Measurements from ENCODE around the gene CLK1. TPM values are rescaled to one million over a fixed set of nuclear protein-coding genes. Genes with fewer than 3 reads are reported as not detected.
A peak's percentile ranks its signal among the peaks of the same experiment; 100 is the strongest.

CLK1 gene
- total and polyA plus RNA-seq, 2 of the 13 experiments (the other 11 are each of a cell fraction or from before 2014, with no cell fraction given), result 66.6 to 101 TPM

GRCh38 chr2:200864176-200865034 is at the start of gene CLK1 (continued):
- peak; percentile 96 for TF ChIP-seq ZXDC (CRISPR knock-in tag; IDR thresholded peaks at IDR 0.05)
- peak; percentile 60 for TF ChIP-seq ZNF609 (CRISPR knock-in tag; IDR thresholded peaks at IDR 0.05; ENCODE audit: borderline replicate concordance)
- TF ChIP-seq HES4 (CRISPR knock-in tag; IDR thresholded peaks at IDR 0.05; ENCODE audit: borderline replicate concordance), result peak; percentile 80; the same call in 1 of the 2 replicates
- peak; percentile 94 for TF ChIP-seq MED1 (CRISPR knock-in tag; IDR thresholded peaks at IDR 0.05)
- peak; percentile 82 for TF ChIP-seq ZC3H4 (CRISPR knock-in tag; IDR thresholded peaks at IDR 0.05; ENCODE audit: borderline replicate concordance)
- peak; percentile 92; the same call in 1 of the 2 replicates for TF ChIP-seq XBP1 (CRISPR knock-in tag; IDR thresholded peaks at IDR 0.05)
- peak; percentile 88 for TF ChIP-seq NAIF1 (CRISPR knock-in tag; IDR thresholded peaks at IDR 0.05; ENCODE audit: borderline replicate concordance)
- TF ChIP-seq SMYD3 (CRISPR knock-in tag; IDR thresholded peaks at IDR 0.05), result peak; percentile 98
- peak; percentile 78; the same call in 1 of the 2 replicates for TF ChIP-seq GLMP (CRISPR knock-in tag; IDR thresholded peaks at IDR 0.05; ENCODE audit: borderline replicate concordance)
- TF ChIP-seq ZNF564 (CRISPR knock-in tag; IDR thresholded peaks at IDR 0.05), result peak; percentile 94; the same call in 1 of the 2 replicates
- TF ChIP-seq FOSL2 (CRISPR knock-in tag; IDR thresholded peaks at IDR 0.05), result peak; percentile 88
- peak; percentile 88 for TF ChIP-seq ZNF879 (CRISPR knock-in tag; IDR thresholded peaks at IDR 0.05)
- TF ChIP-seq MXI1 (IDR thresholded peaks at IDR 0.05; ENCODE audit: borderline replicate concordance, low read depth, low read length), result peak; percentile 85; the same call in 2 of the 3 replicates
- peak; percentile 92 for TF ChIP-seq HOMEZ (CRISPR knock-in tag; IDR thresholded peaks at IDR 0.05; ENCODE audit: low read depth)
- TF ChIP-seq FOXK2 (IDR thresholded peaks at IDR 0.05), result peak; percentile 48; the same call in 1 of the 2 replicates
- TF ChIP-seq HNF4G (IDR thresholded peaks at IDR 0.05; ENCODE audit: borderline replicate concordance, low read depth, low read length), result no peak
- TF ChIP-seq HNF4G (CRISPR knock-in tag; IDR thresholded peaks at IDR 0.05; ENCODE audit: borderline replicate concordance, low read depth), result peak; percentile 69; the same call in 1 of the 2 replicates
- TF ChIP-seq NFIB (CRISPR knock-in tag; IDR thresholded peaks at IDR 0.05; ENCODE audit: borderline replicate concordance), result no peak
- TF ChIP-seq EZH2 (conservative IDR thresholded peaks at IDR 0.05; ENCODE audit: low read depth, low read length), result no peak
